Psoas muscle (tissue), 8 donors: ENCODE results near the gene ILDR1. TPM values are rescaled to one million over a fixed set of nuclear protein-coding genes. Genes with fewer than 3 reads are reported as not detected.

Source experiments
- ATAC-seq, 4 donors: fragments of 200-7000 bp; cut with Tn5 transposase; one replicate each; pipeline ENCODE4 v1.9.1; 2020; ENCODE audit warnings: moderate library complexity in 3 of 4, mild to moderate bottlenecking in 2 of 4
- DNase-seq, 2 donors: peaks; one replicate each; pipeline ENCODE4 v3.0.0-alpha.2; 2020
- H3K27ac ChIP-seq: fragments of 200-600 bp; one replicate; pipeline ENCODE4 v1.8.0; 2022
- H3K27me3 ChIP-seq, 3 donors: fragments of 200-600 bp in 1 of 3; one replicate each; pipeline versions ENCODE4 v1.6.1 to v1.8.0; 2013 to 2022; ENCODE audit warnings: low read length in 2 of 3, mild to moderate bottlenecking in 2 of 3, moderate library complexity in 1 of 3; ENCODE audit not compliant: insufficient read depth in 3 of 3
- H3K36me3 ChIP-seq, 2 donors: fragments of 200-600 bp in 1 of 2; one replicate each; pipeline versions ENCODE4 v1.6.1 to v1.8.0; 2013 to 2022; ENCODE audit warnings: low read depth in 1 of 2, mild to moderate bottlenecking in 1 of 2, moderate library complexity in 1 of 2; ENCODE audit not compliant: insufficient read depth in 1 of 2
- H3K4me1 ChIP-seq: fragments of 200-600 bp; one replicate; pipeline ENCODE4 v1.8.0; 2022
- H3K4me3 ChIP-seq: fragments of 200-600 bp; one replicate; pipeline ENCODE4 v1.8.0; 2022; ENCODE audit warnings: mild to moderate bottlenecking
- H3K9me3 ChIP-seq: fragments of 200-600 bp; one replicate; pipeline ENCODE4 v1.8.0; 2022
- CTCF ChIP-seq: fragments of 200-600 bp; IDR thresholded peaks from one replicate; pipeline ENCODE4 v1.8.0; 2022; ENCODE audit warnings: antibody characterized with exemption
- WGBS, 3 donors: extraction: QIAGEN DNeasy Blood & Tissue Kit; methylation state at CpG; one replicate each; pipeline versions ENCODE4 v1.1.6 to v1.1.7; 2013; 5-methylcytosine and 5-hydroxymethylcytosine counted together
- intact Hi-C, 2 donors: fragments of 100-400 bp; cut with DNase I; formaldehyde crosslinking; loops; one replicate each; pipeline versions ENCODE4 v1.11.0 to v1.14.2; 2022
- polyA plus RNA-seq, 3 donors: library from polyadenylated mRNA; stranded (reverse); fragments of 200-250 nt; gene quantifications; one replicate each; pipeline ENCODE4 v1.2.3, GENCODE V29; 2013
- total RNA-seq, 4 donors: library from RNA; stranded (reverse); fragmentation: NEBNext Ultra II Directional in 2 of 4; extraction: Animal tissue kit (Norgen Biotek cat#: 25700) in 2 of 4; gene quantifications; one replicate each; pipeline versions ENCODE4 v1.2.1 to v1.2.4, GENCODE V29; 2021 to 2023
- donor health status: healthy with polysubstance abuse.
- donor health status: DM: no; HTN: no; CAD: no; lungs with moderate emphysema.
- donor health status: Bipolar disorder and iron deficiency.
- donor health status: healthy.
- donor health status: DM: yes; HTN: yes; CAD: no.
- donor health status: DM: no; HTN: no; CAD: no.
- donor health status: DM: no; HTN: no; CAD: no.
- donor health status: DM: yes; HTN: yes; CAD: no.

Gene ILDR1
- total and polyA plus RNA-seq, 7 donors, result not detected

- ATAC-seq (no peak), DNase-seq (no peak)
- Histone ChIP-seq H3K4me1 (no peaks in the 10 kb centered on the region), H3K27me3 (peaks cover 0 to 5% (median 4%) of the 10 kb centered on the region in 3 donors), H3K36me3 (no peaks in the 10 kb centered on the region), H3K9me3 (no peaks in the 10 kb centered on the region), H3K27ac (no peak overlapping the region), H3K4me3 (no peak overlapping the region)
- intact Hi-C loops, result no loop called here
- WGBS, 3 donors, result 81 to 89% (median 82%) methylated on average over 1 of the region's 1 CpG
- no peak for TF ChIP-seq CTCF
These were observed 9.2 kb downstream of the ILDR1 start for GRCh38 chr3:122012821-122013220.

- ATAC-seq, result no peak
- H3K9me3 ChIP-seq, result no peaks in the 10 kb centered on the region
- intact Hi-C loops, result no loop called here
- no peaks in the 10 kb centered on the region for H3K4me1 ChIP-seq
- no peak for TF ChIP-seq CTCF
- peaks cover 0 to 5% (median 4%) of the 10 kb centered on the region in 3 donors for H3K27me3 ChIP-seq
- H3K36me3 ChIP-seq, result no peaks in the 10 kb centered on the region
- no peak for DNase-seq
- WGBS, 3 donors, result 36 to 51% (median 46%) methylated on average over 4 of the region's 4 CpGs
- H3K27ac ChIP-seq, result no peak overlapping the region
- no peak overlapping the region for H3K4me3 ChIP-seq
These were observed 10.7 kb downstream of the ILDR1 start for GRCh38 chr3:122011396-122011795.

GRCh38 chr3:122010506-122010905 is 11.5 kb downstream of the ILDR1 start:
- Histone ChIP-seq H3K4me1 (no peaks in the 10 kb centered on the region), H3K9me3 (no peaks in the 10 kb centered on the region), H3K36me3 (no peaks in the 10 kb centered on the region), H3K27ac (no peak overlapping the region), H3K27me3 (peaks cover 0 to 1% (median 0%) of the 10 kb centered on the region in 3 donors), H3K4me3 (no peak overlapping the region)
- intact Hi-C loops, result no loop called here
- no peak for DNase-seq
- 87 to 92% (median 89%) methylated on average over 2 of the region's 2 CpGs for WGBS, 3 donors
- no peak for TF ChIP-seq CTCF
- ATAC-seq, result no peak

GRCh38 chr3:122008166-122008565 is 13.9 kb downstream of the ILDR1 start:
- H3K4me3 ChIP-seq, result no peak overlapping the region
- no peak for TF ChIP-seq CTCF
- intact Hi-C loops, result no loop called here
- ATAC-seq (no peak), DNase-seq (no peak)
- H3K9me3 ChIP-seq, result no peaks in the 10 kb centered on the region
- no peaks in the 10 kb centered on the region for H3K27me3 ChIP-seq
- H3K36me3 ChIP-seq, result no peaks in the 10 kb centered on the region
- H3K4me1 ChIP-seq, result no peaks in the 10 kb centered on the region
- WGBS, 3 donors, result 79 to 90% (median 83%) methylated on average over 2 of the region's 2 CpGs
- H3K27ac ChIP-seq, result no peak overlapping the region

DNA sequence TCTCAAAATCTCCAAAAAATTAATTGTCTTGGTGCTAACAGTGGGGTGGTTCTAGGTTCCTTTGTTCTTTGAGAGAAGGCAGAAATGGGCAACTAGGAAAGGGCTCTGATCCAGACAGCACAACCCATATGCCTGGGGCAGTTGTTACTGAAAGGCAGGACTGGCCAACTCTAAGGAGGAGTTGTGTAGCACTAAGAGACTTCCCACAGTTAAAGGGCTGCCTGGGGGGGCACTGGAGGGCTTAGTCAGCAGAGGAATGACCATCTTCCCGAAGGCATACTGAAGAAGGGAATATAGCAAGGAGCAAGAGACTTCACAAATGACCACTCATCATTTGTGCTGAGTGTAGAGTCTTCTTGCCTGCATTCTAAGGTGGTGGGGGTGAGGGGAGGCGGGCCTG is 15.8 kb downstream of the ILDR1 start:
- 71 to 82% (median 76%) methylated on average over 2 of the region's 2 CpGs for WGBS, 3 donors
- ATAC-seq, result no peak

More for the DNA sequence above, 15.8 kb downstream of the ILDR1 start:
- Histone ChIP-seq H3K9me3 (no peaks in the 10 kb centered on the region), H3K4me3 (no peak overlapping the region), H3K36me3 (no peaks in the 10 kb centered on the region), H3K27ac (no peak overlapping the region), H3K27me3 (peaks cover 0 to 1% (median 0%) of the 10 kb centered on the region in 3 donors), H3K4me1 (no peaks in the 10 kb centered on the region)
- no peak for TF ChIP-seq CTCF
- intact Hi-C loops, result no loop called here
- DNase-seq, result no peak
